Measurements from ENCODE around the gene KCTD16.

KCTD16 gene

GRCh38 chr5:144202726-144203125 lies 32.1 kb downstream of the KCTD16 start:
- no peak for TF ChIP-seq SCRT1 (tag by site-specific recombination; IDR thresholded peaks at IDR 0.05; ENCODE audit: borderline replicate concordance)
- TF ChIP-seq AEBP2 (tag by site-specific recombination; IDR thresholded peaks at IDR 0.05; ENCODE audit: borderline replicate concordance): no peak
- TF ChIP-seq REPIN1 (tag by site-specific recombination; IDR thresholded peaks at IDR 0.05; ENCODE audit: low read depth): no peak
- TF ChIP-seq ZNF184 (tag by site-specific recombination; IDR thresholded peaks at IDR 0.05): no peak
- TF ChIP-seq RBAK (tag by site-specific recombination; IDR thresholded peaks at IDR 0.05): no peak
- TF ChIP-seq ZNF404 (tag by site-specific recombination; IDR thresholded peaks at IDR 0.05): no peak
- H3K27ac ChIP-seq (ENCODE audit: extremely low read depth, low read depth, low read length): no peak overlapping the region
- no peaks in the 10 kb centered on the region for H3K36me3 ChIP-seq (ENCODE audit: control insufficient read depth in 2 of 2, insufficient read depth in 1 of 2, low read length in 2 of 2)
- no peak overlapping the region for H3K4me3 ChIP-seq (ENCODE audit: low read depth, low read length)
- H3K9me3 ChIP-seq (ENCODE audit: control insufficient read depth, insufficient read depth, low read depth, low read length): no peaks in the 10 kb centered on the region
- ChIA-PET CTCF (interaction anchor here (3.5 kb wide), 1 partner anchor 1035 kb away, joined by 36 read pairs; no protein-coding TSS in a partner anchor), POLR2A (no interaction called here)
- H3K4me1 ChIP-seq (ENCODE audit: control insufficient read depth, insufficient read depth, low read length): peaks cover 11% of the 10 kb centered on the region

- Histone ChIP-seq H3K4me1 (ENCODE audit: control insufficient read depth, insufficient read depth, low read length) (peaks cover 3% of the 10 kb centered on the region), H3K9me3 (ENCODE audit: control insufficient read depth, insufficient read depth, low read depth, low read length) (no peaks in the 10 kb centered on the region), H3K27ac (ENCODE audit: extremely low read depth, low read depth, low read length) (no peak overlapping the region), H3K4me3 (ENCODE audit: low read depth, low read length) (no peak overlapping the region), H3K36me3 (ENCODE audit: control insufficient read depth in 2 of 2, insufficient read depth in 1 of 2, low read length in 2 of 2) (no peaks in the 10 kb centered on the region)
- CTCF ChIA-PET: interaction anchor here (0.6 to 4.0 kb wide), 30 partner anchors 10 to 1847 kb away, joined by 3 to 36 read pairs (median 3); no protein-coding TSS in a partner anchor
- POLR2A ChIA-PET: no interaction called here
- no peak for TF ChIP-seq ZNF488 (tag by site-specific recombination; IDR thresholded peaks at IDR 0.05)
- TF ChIP-seq SP7 (tag by site-specific recombination; IDR thresholded peaks at IDR 0.05): no peak
- TF ChIP-seq ZBTB10 (tag by site-specific recombination; IDR thresholded peaks at IDR 0.05): no peak
- no peak for TF ChIP-seq ZNF768 (tag by site-specific recombination; IDR thresholded peaks at IDR 0.05)
- no peak for TF ChIP-seq SP3 (tag by site-specific recombination; IDR thresholded peaks at IDR 0.05)
- TF ChIP-seq ZBTB17 (tag by site-specific recombination; IDR thresholded peaks at IDR 0.05): no peak
- TF ChIP-seq PATZ1 (tag by site-specific recombination; IDR thresholded peaks at IDR 0.05): no peak
- TF ChIP-seq PRDM6 (tag by site-specific recombination; IDR thresholded peaks at IDR 0.05): no peak
- TF ChIP-seq ZNF664 (tag by site-specific recombination; IDR thresholded peaks at IDR 0.05): peak; percentile 55; the same call in 1 of the 2 replicates
- no peak for TF ChIP-seq ZNF449 (tag by site-specific recombination; IDR thresholded peaks at IDR 0.05)
- peak; percentile 41; the same call in 1 of the 2 replicates for TF ChIP-seq REST (tag by site-specific recombination; IDR thresholded peaks at IDR 0.05)
Measured at GRCh38 chr5:144203750-144204596, 33.3 kb downstream of the KCTD16 start.
